ENCODE results near the gene NFIB.

NFIB gene

DNA sequence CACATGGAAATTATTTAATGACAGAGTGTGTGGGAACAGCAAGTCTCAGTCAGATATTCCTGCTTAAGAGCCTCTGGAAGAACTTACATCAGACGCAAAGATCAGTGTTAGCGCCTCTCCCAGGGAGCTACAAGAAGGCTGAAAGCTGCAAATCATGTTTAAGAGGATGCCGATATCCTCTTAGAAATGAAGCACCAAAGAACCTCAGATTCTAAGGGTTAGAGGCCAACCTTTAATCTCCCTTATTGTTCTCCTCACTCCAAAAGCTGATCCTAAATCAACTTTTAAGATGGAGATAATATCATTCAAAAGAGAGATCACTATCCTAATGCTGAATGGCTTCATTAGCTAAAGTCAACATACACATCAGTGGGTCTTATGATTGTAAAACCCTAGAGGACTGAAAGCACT lies 160.6 kb downstream of the NFIB start:
- ChIA-PET CTCF (no interaction called here), POLR2A (interaction anchor here (0.6 kb wide), 1 partner anchor 35 kb away, joined by 3 read pairs; no protein-coding TSS in a partner anchor)
- peak; percentile 32 for DNase-seq (ENCODE audit: extremely low spot score)
- TF ChIP-seq L3MBTL2 (conservative IDR thresholded peaks at IDR 0.05) (no peak), FOXK2 (IDR thresholded peaks at IDR 0.05) (0 out of 2 replicates have a peak, but pooled peaks have one; percentile 31), HDGF (IDR thresholded peaks at IDR 0.05; ENCODE audit: borderline replicate concordance) (no peak), SP1 (IDR thresholded peaks at IDR 0.05) (no peak), TARDBP (IDR thresholded peaks at IDR 0.05) (no peak), LEF1 (IDR thresholded peaks at IDR 0.05; ENCODE audit: borderline replicate concordance) (peak; percentile 62; the same call in 1 of the 2 replicates), NFRKB (IDR thresholded peaks at IDR 0.05) (no peak), FOXM1 (IDR thresholded peaks at IDR 0.05; ENCODE audit: borderline replicate concordance) (no peak; the same call in 1 of the 2 replicates), ARNT (IDR thresholded peaks at IDR 0.05) (no peak), ZNF384 (IDR thresholded peaks at IDR 0.05) (no peak; the same call in 1 of the 2 replicates), FOXA1 (IDR thresholded peaks at IDR 0.05) (peak; percentile 70; the same call in 1 of the 2 replicates), BHLHE40 (IDR thresholded peaks at IDR 0.05; ENCODE audit: borderline replicate concordance) (no peak), SUZ12 (IDR thresholded peaks at IDR 0.05) (no peak), ELF4 (IDR thresholded peaks at IDR 0.05) (no peak), CTBP1 (IDR thresholded peaks at IDR 0.05; ENCODE audit: borderline replicate concordance) (peak; percentile 97)
- TF ChIP-seq, protein P1, sequence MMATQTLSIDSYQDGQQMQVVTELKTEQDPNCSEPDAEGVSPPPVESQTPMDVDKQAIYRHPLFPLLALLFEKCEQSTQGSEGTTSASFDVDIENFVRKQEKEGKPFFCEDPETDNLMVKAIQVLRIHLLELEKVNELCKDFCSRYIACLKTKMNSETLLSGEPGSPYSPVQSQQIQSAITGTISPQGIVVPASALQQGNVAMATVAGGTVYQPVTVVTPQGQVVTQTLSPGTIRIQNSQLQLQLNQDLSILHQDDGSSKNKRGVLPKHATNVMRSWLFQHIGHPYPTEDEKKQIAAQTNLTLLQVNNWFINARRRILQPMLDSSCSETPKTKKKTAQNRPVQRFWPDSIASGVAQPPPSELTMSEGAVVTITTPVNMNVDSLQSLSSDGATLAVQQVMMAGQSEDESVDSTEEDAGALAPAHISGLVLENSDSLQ (IDR thresholded peaks at IDR 0.05), result peak; percentile 92

DNA sequence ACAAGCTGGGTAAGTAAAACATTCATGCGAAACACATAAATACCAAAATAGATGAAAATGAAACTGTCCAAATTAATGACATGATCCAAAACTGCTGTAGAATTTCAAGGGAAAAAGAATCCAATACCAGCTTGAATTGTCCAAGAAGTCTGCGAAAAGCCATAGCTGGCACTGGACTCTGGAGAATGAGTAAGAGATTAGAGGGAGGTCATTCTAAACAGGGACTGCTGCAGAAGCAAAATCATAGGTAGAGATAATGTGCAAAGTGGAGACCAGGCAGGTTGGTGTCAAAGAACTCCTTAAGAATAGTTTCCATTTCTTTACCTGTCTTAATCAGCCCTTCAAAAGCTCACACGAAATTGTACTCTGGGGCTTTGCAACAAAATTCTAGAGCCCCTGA lies 162.5 kb downstream of the NFIB start:
- CTCF ChIA-PET, result no interaction called here
- no peak for TF ChIP-seq L3MBTL2 (conservative IDR thresholded peaks at IDR 0.05)
- no peak for TF ChIP-seq ZNF384 (IDR thresholded peaks at IDR 0.05)
- no peak for TF ChIP-seq CTBP1 (IDR thresholded peaks at IDR 0.05; ENCODE audit: borderline replicate concordance)
- TF ChIP-seq FOXK2 (IDR thresholded peaks at IDR 0.05), result no peak
- no peak for TF ChIP-seq FOXA1 (IDR thresholded peaks at IDR 0.05)
- no peak for TF ChIP-seq TARDBP (IDR thresholded peaks at IDR 0.05)
- TF ChIP-seq, protein P1 (IDR thresholded peaks at IDR 0.05), result no peak
- TF ChIP-seq FOXM1 (IDR thresholded peaks at IDR 0.05; ENCODE audit: borderline replicate concordance), result no peak
- TF ChIP-seq NFRKB (IDR thresholded peaks at IDR 0.05), result no peak
- no peak for TF ChIP-seq ARNT (IDR thresholded peaks at IDR 0.05)
- TF ChIP-seq ELF4 (IDR thresholded peaks at IDR 0.05), result no peak
- no peak for TF ChIP-seq SP1 (IDR thresholded peaks at IDR 0.05)
- no peak for TF ChIP-seq LEF1 (IDR thresholded peaks at IDR 0.05; ENCODE audit: borderline replicate concordance)
- TF ChIP-seq SUZ12 (IDR thresholded peaks at IDR 0.05), result no peak
- DNase-seq (ENCODE audit: extremely low spot score), result no peak
- POLR2A ChIA-PET, result interaction anchor here (1.1 kb wide), 1 partner anchor 12 kb away, joined by 3 read pairs; no protein-coding TSS in a partner anchor

DNA sequence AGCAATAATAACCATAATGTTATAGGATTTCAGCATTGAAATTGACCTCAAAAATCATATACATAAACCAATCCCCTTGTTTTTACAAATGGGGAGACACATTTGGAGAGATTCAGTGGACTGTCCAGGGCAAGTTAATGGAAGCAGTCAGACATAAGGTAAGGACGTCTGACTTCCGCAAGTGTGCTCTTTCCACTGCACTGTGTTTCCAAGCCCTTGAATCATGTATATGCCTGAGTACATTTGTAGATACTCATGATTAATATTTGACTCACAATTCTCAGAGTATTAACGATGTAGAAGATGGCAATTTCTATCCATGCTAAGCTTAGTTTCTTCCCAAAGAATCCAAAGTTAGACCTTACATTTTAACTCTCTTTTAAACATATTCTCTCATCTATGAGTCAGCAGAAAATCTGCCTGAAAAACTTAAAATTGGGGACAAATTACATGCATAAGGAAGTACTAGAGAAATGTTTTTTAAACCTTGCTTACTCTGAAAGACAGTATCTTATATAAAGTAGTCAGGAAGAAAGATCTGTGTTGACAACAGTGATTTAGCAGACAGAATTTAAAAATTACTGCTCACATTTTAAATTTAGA lies 165.3 kb downstream of the NFIB start:
- TF ChIP-seq SP1 (IDR thresholded peaks at IDR 0.05), result no peak
- no peak for TF ChIP-seq LEF1 (IDR thresholded peaks at IDR 0.05; ENCODE audit: borderline replicate concordance)
- no peak for TF ChIP-seq BHLHE40 (IDR thresholded peaks at IDR 0.05; ENCODE audit: borderline replicate concordance)
- no peak for TF ChIP-seq ELF4 (IDR thresholded peaks at IDR 0.05)
- TF ChIP-seq ZNF384 (IDR thresholded peaks at IDR 0.05), result no peak
- TF ChIP-seq HDGF (IDR thresholded peaks at IDR 0.05; ENCODE audit: borderline replicate concordance), result no peak
- TF ChIP-seq ARNT (IDR thresholded peaks at IDR 0.05), result no peak
- TF ChIP-seq SUZ12 (IDR thresholded peaks at IDR 0.05), result no peak
- TF ChIP-seq TARDBP (IDR thresholded peaks at IDR 0.05), result no peak
- TF ChIP-seq, protein P1 (IDR thresholded peaks at IDR 0.05), result no peak
- TF ChIP-seq CTBP1 (IDR thresholded peaks at IDR 0.05; ENCODE audit: borderline replicate concordance), result no peak
- no peak for TF ChIP-seq FOXK2 (IDR thresholded peaks at IDR 0.05)
- TF ChIP-seq L3MBTL2 (conservative IDR thresholded peaks at IDR 0.05), result no peak
- TF ChIP-seq FOXM1 (IDR thresholded peaks at IDR 0.05; ENCODE audit: borderline replicate concordance), result no peak
- no peak for TF ChIP-seq NFRKB (IDR thresholded peaks at IDR 0.05)
- TF ChIP-seq FOXA1 (IDR thresholded peaks at IDR 0.05), result no peak
- POLR2A ChIA-PET, result no interaction called here
- CTCF ChIA-PET, result no interaction called here
- DNase-seq (ENCODE audit: extremely low spot score), result no peak

DNA sequence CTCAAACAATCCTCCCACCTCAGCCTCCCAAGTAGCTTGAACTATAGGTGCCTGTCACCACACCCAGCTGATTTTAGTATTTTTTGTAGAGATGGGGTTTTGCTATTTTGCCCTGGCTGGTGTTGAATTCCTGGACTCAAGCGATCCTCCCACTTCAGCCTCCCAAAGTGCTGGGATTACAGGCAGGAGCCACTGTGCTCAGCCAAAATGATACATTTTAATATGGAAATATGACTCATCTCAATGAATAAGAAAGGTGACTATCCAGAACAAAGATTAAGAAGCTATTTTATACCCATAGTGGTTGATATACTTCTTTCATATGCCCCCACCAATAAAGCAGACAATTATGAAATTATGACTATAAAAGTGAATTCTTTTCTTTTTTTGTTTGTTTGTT lies 166.2 kb downstream of the NFIB start:
- no peak for TF ChIP-seq BHLHE40 (IDR thresholded peaks at IDR 0.05; ENCODE audit: borderline replicate concordance)
- TF ChIP-seq, protein P1 (IDR thresholded peaks at IDR 0.05), result no peak
- no peak for TF ChIP-seq FOXK2 (IDR thresholded peaks at IDR 0.05)
- no peak for TF ChIP-seq ELF4 (IDR thresholded peaks at IDR 0.05)
- no peak for TF ChIP-seq ARNT (IDR thresholded peaks at IDR 0.05)
- no peak for TF ChIP-seq TARDBP (IDR thresholded peaks at IDR 0.05)
- POLR2A ChIA-PET, result no interaction called here
- CTCF ChIA-PET, result no interaction called here
- DNase-seq (ENCODE audit: extremely low spot score), result no peak

DNA sequence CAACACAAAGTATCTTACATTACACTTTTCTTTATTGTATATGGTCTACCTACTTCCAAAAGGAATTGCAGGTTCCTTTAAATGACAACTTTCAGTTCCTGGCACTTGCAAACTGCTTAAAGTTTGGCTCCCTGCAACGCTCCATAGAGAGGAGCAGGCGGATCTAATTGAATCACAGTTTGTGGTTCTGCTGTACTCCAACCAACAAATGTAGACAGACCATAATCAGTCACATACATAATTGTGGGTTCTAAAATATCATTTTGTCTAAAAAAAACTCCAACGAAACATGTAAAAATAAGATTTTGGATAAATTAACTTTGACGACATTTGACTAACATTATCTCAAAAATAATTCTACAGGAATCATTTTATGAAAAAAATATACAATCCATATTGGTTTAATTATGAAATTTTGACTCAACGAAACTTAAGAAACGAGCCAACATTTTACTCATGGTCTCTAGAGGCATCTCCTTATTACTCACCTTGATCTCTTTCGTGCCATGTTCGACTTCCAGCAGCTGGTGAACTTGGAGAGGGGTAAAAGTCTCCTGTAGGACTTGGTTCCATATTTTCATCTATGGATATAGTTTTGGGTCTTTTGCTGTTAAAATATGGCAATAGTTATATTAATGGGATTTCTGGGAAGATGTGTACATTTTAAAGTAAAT lies 167.6 kb downstream of the NFIB start:
- TF ChIP-seq NFRKB (IDR thresholded peaks at IDR 0.05) (no peak), L3MBTL2 (conservative IDR thresholded peaks at IDR 0.05) (no peak), ARNT (IDR thresholded peaks at IDR 0.05) (no peak), FOXM1 (IDR thresholded peaks at IDR 0.05; ENCODE audit: borderline replicate concordance) (no peak)
- no peak for DNase-seq (ENCODE audit: extremely low spot score)
- CTCF ChIA-PET, result no interaction called here
- POLR2A ChIA-PET, result no interaction called here

Data from HEK293T (cell line).